Activated CD4-positive, alpha-beta T cell treated with anti-CD3 and anti-CD28 coated beads for 36 hours (primary cell): Measurements from ENCODE around the gene BMP10. TPM values are rescaled to one million over a fixed set of nuclear protein-coding genes. Genes with fewer than 3 reads are reported as not detected.
A peak's percentile ranks its signal among the peaks of the same experiment; 100 is the strongest.

ENCODE experiments used
- ATAC-seq: fragments of 200-7000 bp; cut with Tn5 transposase; one replicate; pipeline ENCODE4 v1.10.0; 2021; ENCODE audit warnings: mild to moderate bottlenecking, moderate library complexity
- CTCF ChIA-PET: fragments of 350-600 bp; sonication (Branson Sonifier 250); formaldehyde crosslinking; loops from one replicate; lab custom pipeline; 2021; ENCODE audit warnings: antibody characterized with exemption; lab: Charles Lee
- POLR2A ChIA-PET: fragments of 350-600 bp; sonication (Branson Sonifier 250); formaldehyde crosslinking; loops from one replicate; lab custom pipeline; 2021; ENCODE audit warnings: antibody characterized with exemption, inconsistent platforms; lab: Charles Lee
- DNase-seq: peaks from one replicate; pipeline ENCODE4 v3.0.0-alpha.2; 2020
- H3K27ac Mint-ChIP-seq: one replicate; pipeline ENCODE4 v1.8.0; 2021; ENCODE audit warnings: mixed read lengths
- H3K27me3 Mint-ChIP-seq: one replicate; pipeline ENCODE4 v1.8.0; 2021; ENCODE audit warnings: mixed read lengths
- H3K36me3 Mint-ChIP-seq: one replicate; pipeline ENCODE4 v1.8.0; 2021; ENCODE audit warnings: low read depth, mixed read lengths
- H3K4me1 Mint-ChIP-seq: one replicate; pipeline ENCODE4 v1.8.0; 2021; ENCODE audit warnings: mixed read lengths
- H3K4me3 Mint-ChIP-seq: one replicate; pipeline ENCODE4 v1.8.0; 2021; ENCODE audit warnings: mild to moderate bottlenecking, moderate library complexity, mixed read lengths
- H3K9me3 Mint-ChIP-seq: one replicate; pipeline ENCODE4 v1.8.0; 2021; ENCODE audit warnings: low read depth, mixed read lengths
- intact Hi-C, 2 experiments: fragments of 100-400 bp; cut with DNase I in 1 of 2; cut with micrococcal nuclease in 1 of 2; formaldehyde crosslinking; loops; one replicate each; pipeline versions ENCODE4 v1.14.2 to v1.15.1; 2022 to 2024; cut with DNase I, micrococcal nuclease
- total RNA-seq, 2 experiments: library from RNA; stranded (reverse); gene quantifications; one replicate each; pipeline ENCODE4 v1.2.3, GENCODE V29; 2021

The BMP10 gene, protein sequence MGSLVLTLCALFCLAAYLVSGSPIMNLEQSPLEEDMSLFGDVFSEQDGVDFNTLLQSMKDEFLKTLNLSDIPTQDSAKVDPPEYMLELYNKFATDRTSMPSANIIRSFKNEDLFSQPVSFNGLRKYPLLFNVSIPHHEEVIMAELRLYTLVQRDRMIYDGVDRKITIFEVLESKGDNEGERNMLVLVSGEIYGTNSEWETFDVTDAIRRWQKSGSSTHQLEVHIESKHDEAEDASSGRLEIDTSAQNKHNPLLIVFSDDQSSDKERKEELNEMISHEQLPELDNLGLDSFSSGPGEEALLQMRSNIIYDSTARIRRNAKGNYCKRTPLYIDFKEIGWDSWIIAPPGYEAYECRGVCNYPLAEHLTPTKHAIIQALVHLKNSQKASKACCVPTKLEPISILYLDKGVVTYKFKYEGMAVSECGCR
- not detected for total RNA-seq

DNA sequence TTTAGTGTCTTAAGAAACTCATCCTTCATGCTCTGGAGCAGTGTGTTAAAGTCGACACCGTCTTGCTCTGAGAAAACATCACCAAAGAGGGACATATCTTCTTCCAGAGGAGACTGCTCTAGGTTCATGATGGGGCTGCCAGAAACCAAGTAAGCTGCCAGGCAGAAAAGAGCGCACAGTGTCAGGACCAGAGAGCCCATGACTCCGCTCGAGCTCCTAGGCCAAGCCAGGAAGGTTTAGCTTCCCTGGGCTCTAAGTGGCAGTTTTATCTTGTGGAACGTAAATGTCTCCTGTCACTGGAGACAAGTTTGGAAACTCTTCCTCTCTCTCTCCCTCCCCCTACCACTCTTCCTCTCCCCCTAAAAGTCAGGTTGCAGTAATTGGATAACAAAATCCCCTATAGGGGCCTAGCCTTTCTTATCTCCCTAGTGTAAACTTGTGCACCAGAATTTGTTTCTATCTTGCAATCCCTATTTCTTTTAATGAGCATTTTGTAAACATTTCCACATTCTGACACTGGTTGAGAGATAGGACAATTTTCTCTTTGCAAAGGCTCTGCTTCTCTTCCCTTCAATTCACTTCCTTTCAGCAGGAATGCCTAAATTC is at the start of gene BMP10:
Gene BMP10 (minus strand): TSS at position 239 of the 606 bp plus-strand sequence. CDS start 39 bp downstream, at position 200.
- Mint-ChIP-seq H3K27ac (no peak within 1 kb of the TSS), H3K36me3 (no peaks in the 10 kb centered on the region), H3K27me3 (peaks cover 3% of the 10 kb centered on the region), H3K4me1 (no peaks in the 10 kb centered on the region), H3K4me3 (no peak within 1 kb of the TSS), H3K9me3 (no peaks in the 10 kb centered on the region)
- intact Hi-C loops = no loop called here
- ATAC-seq (no peak), DNase-seq (no peak)
- ChIA-PET POLR2A (no interaction called here), CTCF (interaction anchor here (2.0 kb wide), 1 partner anchor 30 kb away, joined by 4 read pairs; no protein-coding TSS in a partner anchor)

DNA sequence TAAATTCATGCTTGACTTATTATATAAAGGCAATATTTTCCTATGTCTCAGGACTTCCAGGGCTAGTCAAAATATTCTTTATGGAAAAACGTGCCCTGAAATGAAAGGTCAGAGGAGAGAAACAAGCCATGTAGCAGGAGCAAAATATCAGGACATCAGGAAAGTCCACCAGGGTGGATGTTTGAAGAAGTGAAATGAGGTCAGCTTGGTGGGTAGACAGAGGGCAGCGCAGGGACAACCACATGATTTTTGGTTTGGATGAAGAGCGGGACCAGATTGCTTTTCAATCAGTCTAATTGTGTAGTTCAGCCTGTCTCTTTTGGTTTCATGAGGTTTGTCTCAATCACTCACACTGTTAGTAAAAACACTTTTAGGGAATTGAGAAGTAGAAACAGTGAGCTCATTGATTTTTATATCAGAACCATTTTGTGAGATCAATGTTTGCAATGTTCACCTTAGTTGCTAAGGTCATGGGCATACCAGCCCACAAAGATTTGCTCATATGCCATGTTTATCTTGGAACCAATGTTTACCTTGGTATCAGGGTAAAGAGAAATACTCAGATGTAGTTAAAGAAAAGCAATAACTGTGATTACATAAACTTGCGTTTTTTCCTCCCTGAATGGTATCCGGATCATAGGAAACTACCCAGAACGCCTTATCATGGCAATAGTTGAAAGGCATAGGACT is 49.4 kb upstream of the BMP10 start:
- H3K4me1 Mint-ChIP-seq = peaks cover 4% of the 10 kb centered on the region
- no peak for DNase-seq
- no peak overlapping the region for H3K4me3 Mint-ChIP-seq
- H3K27me3 Mint-ChIP-seq = no peaks in the 10 kb centered on the region
- no peaks in the 10 kb centered on the region for H3K36me3 Mint-ChIP-seq
- CTCF ChIA-PET = interaction anchor here (1.0 to 2.4 kb wide), 4 partner anchors 11 to 457 kb away, joined by 4 to 6 read pairs (median 4); no protein-coding TSS in a partner anchor
- H3K9me3 Mint-ChIP-seq = no peaks in the 10 kb centered on the region
- ATAC-seq = no peak
- no peak overlapping the region for H3K27ac Mint-ChIP-seq
- intact Hi-C loops = no loop called here
- POLR2A ChIA-PET = no interaction called here

DNA sequence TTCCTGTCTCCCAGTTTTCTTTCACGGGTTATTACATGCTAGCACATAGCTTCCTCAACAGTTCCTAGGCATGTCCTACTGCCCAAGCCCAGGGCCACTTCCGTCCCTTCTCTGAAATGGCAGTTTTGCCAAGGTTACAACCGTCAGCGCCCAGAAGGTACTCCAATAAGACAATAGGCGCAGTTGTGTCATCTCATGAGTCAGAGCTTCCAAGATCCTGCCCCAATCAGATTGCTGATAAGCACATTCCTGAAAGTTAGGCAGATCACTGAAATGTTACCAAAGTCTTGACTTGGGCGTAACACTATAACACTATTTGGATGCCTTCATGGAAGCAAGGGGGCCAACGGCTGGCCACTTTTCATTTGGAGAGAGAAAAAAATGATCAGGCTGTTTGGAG is 47.3 kb upstream of the BMP10 start:
- Mint-ChIP-seq H3K4me3 (no peak overlapping the region), H3K27ac (no peak overlapping the region), H3K36me3 (no peaks in the 10 kb centered on the region), H3K4me1 (no peaks in the 10 kb centered on the region), H3K9me3 (no peaks in the 10 kb centered on the region), H3K27me3 (no peaks in the 10 kb centered on the region)
- ChIA-PET POLR2A (no interaction called here), CTCF (interaction anchor here (0.9 to 2.4 kb wide), 3 partner anchors 84 to 455 kb away, joined by 3 to 6 read pairs (median 4); no protein-coding TSS in a partner anchor)
- ATAC-seq = no peak
- intact Hi-C loops = no loop called here
- DNase-seq = no peak

DNA sequence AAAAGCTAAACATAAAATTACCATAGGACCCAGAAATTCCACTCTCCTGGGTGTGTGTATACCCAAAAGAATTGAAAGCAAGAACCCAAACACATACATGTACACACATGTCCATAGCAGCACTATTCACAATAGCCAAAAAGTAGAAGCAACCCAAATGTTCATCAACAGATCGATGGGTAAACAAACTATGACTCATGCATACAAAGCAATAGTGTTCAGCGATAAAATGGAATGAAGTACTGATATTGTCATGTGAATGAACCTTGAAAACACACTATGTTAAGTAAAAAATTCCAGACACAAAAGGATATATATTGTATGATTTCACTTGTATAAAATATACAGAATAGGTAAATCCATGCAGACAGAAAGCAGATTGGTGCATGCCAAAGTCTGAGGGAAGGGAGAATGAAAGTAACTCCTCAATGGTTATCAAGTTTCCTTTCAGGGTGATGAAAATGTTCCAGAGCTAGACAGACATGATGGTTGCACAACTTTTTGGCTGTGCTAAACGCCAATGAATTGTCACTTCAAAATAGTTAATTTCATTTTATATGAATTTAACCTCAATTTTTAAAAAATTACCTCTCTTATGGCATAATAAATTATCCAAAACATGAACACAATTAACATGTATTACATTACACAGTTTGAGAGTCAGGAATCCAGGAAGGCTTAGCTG is 46.0 kb upstream of the BMP10 start:
- no peaks in the 10 kb centered on the region for H3K4me1 Mint-ChIP-seq
- ATAC-seq (no peak), DNase-seq (no peak)
- POLR2A ChIA-PET = no interaction called here
- no peak overlapping the region for H3K4me3 Mint-ChIP-seq
- H3K36me3 Mint-ChIP-seq = no peaks in the 10 kb centered on the region
- intact Hi-C loops = no loop called here
- H3K9me3 Mint-ChIP-seq = no peaks in the 10 kb centered on the region
- H3K27ac Mint-ChIP-seq = no peak overlapping the region
- CTCF ChIA-PET = interaction anchor here (0.5 to 1.2 kb wide), 2 partner anchors 26 to 83 kb away, joined by 3 read pairs; no protein-coding TSS in a partner anchor
- H3K27me3 Mint-ChIP-seq = no peaks in the 10 kb centered on the region

DNA sequence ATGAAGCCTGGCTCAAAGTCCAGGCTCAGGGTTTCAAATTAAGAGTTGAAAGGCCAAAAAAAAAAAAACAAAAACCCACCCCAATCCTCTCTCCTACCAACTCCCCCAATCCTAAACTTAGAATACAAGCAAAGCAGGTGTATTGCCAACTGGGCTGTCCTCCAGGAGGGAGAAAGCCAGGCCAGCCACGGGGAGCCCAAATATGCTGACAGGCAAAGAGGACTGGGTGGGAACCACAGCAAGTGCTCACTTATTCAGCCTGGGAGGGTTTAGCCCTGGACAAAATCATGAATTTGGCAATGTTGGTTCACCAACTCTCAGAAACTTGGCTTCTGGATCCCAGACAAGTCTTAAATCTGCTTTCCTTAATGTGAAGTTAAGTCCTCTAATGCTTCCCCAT is 45.0 kb upstream of the BMP10 start:
- intact Hi-C loops = no loop called here
- Mint-ChIP-seq H3K9me3 (no peaks in the 10 kb centered on the region), H3K27me3 (no peaks in the 10 kb centered on the region), H3K36me3 (no peaks in the 10 kb centered on the region), H3K4me1 (no peaks in the 10 kb centered on the region), H3K27ac (no peak overlapping the region), H3K4me3 (no peak overlapping the region)
- POLR2A ChIA-PET = no interaction called here
- CTCF ChIA-PET = no interaction called here
- DNase-seq (no peak), ATAC-seq (no peak)

DNA sequence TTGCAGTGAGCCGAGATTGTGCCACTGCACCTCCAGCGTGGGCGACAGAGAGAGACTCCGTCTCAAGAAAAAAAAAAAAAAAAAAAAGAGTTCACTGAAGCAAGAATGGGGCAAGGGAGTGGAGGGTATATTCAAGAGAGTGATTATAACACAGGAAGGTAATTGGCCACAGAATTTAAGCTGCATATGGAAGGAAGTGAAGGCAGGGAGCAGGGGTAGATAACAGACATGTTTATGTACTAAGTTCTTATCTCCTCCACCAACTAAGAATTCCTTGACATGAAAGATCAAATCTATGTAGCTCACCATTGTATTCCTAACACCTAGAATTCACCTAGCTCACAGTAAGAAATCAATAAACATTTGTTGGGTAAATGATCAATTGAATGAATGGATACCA is 44.2 kb upstream of the BMP10 start:
- intact Hi-C loops = no loop called here
- Mint-ChIP-seq H3K36me3 (no peaks in the 10 kb centered on the region), H3K27me3 (no peaks in the 10 kb centered on the region), H3K27ac (no peak overlapping the region), H3K9me3 (no peaks in the 10 kb centered on the region), H3K4me3 (no peak overlapping the region), H3K4me1 (peaks cover 2% of the 10 kb centered on the region)
- CTCF ChIA-PET = interaction anchor here (1.2 to 1.4 kb wide), 3 partner anchors 12 to 451 kb away, joined by 3 to 9 read pairs (median 3); no protein-coding TSS in a partner anchor
- POLR2A ChIA-PET = no interaction called here
- ATAC-seq (no peak), DNase-seq (no peak)

DNA sequence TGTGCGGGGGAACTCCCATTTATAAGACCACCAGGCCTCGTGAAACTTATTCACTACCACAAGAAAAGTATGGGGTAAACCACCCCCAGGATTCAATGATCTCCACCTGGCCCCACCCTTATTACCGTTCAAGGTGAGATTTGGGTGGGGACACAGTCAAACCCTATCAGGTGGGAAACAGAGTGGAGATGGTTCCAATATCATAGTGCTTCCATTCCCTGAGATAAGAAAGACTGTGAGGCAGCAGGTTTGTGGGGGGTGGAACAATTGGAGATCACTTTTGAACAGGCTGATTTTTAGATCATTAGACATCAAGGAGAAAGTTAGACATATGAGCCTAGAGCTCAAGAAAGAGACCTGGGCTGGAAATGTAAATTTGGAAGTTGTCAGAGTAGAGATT is 42.2 kb upstream of the BMP10 start:
- Mint-ChIP-seq H3K9me3 (no peaks in the 10 kb centered on the region), H3K27me3 (no peaks in the 10 kb centered on the region), H3K27ac (no peak overlapping the region), H3K4me3 (no peak overlapping the region), H3K36me3 (no peaks in the 10 kb centered on the region), H3K4me1 (peaks cover 20% of the 10 kb centered on the region)
- no peak for ATAC-seq
- intact Hi-C loops = no loop called here
- ChIA-PET CTCF (interaction anchor here (1.4 to 3.9 kb wide), 6 partner anchors 12 to 450 kb away, joined by 3 to 22 read pairs (median 4); no protein-coding TSS in a partner anchor), POLR2A (no interaction called here)
- no peak for DNase-seq

DNA sequence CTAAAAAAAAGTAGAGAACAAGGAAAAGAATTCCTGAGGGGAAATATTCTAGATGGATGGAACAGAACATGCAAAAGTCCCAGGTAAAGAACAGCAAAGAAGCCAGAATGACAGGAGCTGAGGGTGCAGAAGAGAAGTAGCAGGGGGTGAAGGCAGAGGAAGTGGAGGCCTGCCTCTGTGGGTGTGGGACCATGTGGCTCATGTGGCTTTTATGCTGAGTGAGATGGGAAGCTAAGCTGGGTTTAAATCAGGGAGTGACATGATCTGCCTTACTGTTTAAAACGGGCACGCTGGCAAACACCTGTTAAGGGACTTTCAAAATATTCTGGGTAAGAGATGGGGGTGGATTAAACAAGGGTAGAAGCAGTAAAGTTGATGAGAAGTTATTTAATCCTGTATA is 41.5 kb upstream of the BMP10 start:
- ATAC-seq (no peak), DNase-seq (peak; percentile 57)
- intact Hi-C loops = no loop called here
- no peak overlapping the region for H3K27ac Mint-ChIP-seq
- no peaks in the 10 kb centered on the region for H3K9me3 Mint-ChIP-seq
- no peak overlapping the region for H3K4me3 Mint-ChIP-seq
- no peaks in the 10 kb centered on the region for H3K27me3 Mint-ChIP-seq
- peaks cover 26% of the 10 kb centered on the region for H3K4me1 Mint-ChIP-seq
- no peaks in the 10 kb centered on the region for H3K36me3 Mint-ChIP-seq
- ChIA-PET CTCF (interaction anchor here (1.3 to 3.9 kb wide), 7 partner anchors 11 to 449 kb away, joined by 3 to 22 read pairs (median 4); no protein-coding TSS in a partner anchor), POLR2A (no interaction called here)

DNA sequence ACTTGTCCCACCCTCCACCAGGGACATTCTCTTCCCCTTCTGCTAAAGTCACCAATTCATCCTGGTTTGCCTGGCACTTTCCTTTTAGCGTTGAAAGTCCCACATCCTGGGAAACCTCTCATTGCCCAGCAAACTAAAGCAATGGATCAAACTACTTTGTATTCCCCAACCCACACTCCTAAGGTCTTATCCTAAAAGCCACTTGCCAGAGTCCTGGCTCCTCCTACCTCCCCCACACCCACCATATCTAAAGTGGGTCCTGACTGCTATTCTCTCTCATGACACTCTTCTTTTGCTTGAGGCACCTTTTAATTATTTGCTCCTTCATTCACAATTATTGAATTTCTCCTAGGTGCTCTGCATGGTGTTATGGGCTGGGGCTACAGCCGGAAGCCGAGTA is 40.9 kb upstream of the BMP10 start:
- CTCF ChIA-PET = interaction anchor here (0.6 to 3.9 kb wide), 9 partner anchors 13 to 471 kb away, joined by 3 to 22 read pairs (median 4); no protein-coding TSS in a partner anchor
- DNase-seq = no peak
- intact Hi-C loops = no loop called here

DNA sequence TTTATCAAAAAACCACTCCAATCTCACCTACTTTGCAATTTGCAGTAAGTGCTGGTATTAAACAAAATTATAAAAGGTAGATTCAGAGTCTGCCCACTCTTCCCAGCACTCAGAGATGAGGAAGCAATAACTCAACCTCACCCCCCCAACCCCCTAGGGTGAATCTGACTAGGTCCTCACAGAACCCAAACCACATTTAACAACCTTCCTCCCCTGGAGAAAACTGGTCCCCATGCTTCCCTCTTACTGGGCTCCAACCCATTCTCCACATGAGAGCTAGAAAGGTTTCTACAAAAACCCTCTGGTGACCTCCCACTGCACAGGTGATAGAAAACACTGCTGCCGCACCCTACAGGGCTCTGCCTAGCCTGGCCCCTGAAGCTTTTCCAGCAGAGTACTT is 40.5 kb upstream of the BMP10 start:
- ChIA-PET POLR2A (no interaction called here), CTCF (interaction anchor here (0.6 to 3.9 kb wide), 9 partner anchors 12 to 470 kb away, joined by 3 to 22 read pairs (median 4); no protein-coding TSS in a partner anchor)
- Mint-ChIP-seq H3K27ac (no peak overlapping the region), H3K9me3 (no peaks in the 10 kb centered on the region), H3K4me1 (peaks cover 33% of the 10 kb centered on the region), H3K36me3 (no peaks in the 10 kb centered on the region), H3K27me3 (no peaks in the 10 kb centered on the region), H3K4me3 (no peak overlapping the region)
- no peak for DNase-seq
- no peak for ATAC-seq
- intact Hi-C loops = no loop called here

More for the DNA sequence above, 40.9 kb upstream of the BMP10 start:
- ATAC-seq = no peak
- no peaks in the 10 kb centered on the region for H3K27me3 Mint-ChIP-seq
- H3K4me1 Mint-ChIP-seq = peaks cover 31% of the 10 kb centered on the region
- no peak overlapping the region for H3K27ac Mint-ChIP-seq
- no peaks in the 10 kb centered on the region for H3K9me3 Mint-ChIP-seq
- POLR2A ChIA-PET = no interaction called here
- H3K36me3 Mint-ChIP-seq = no peaks in the 10 kb centered on the region
- no peak overlapping the region for H3K4me3 Mint-ChIP-seq

DNA sequence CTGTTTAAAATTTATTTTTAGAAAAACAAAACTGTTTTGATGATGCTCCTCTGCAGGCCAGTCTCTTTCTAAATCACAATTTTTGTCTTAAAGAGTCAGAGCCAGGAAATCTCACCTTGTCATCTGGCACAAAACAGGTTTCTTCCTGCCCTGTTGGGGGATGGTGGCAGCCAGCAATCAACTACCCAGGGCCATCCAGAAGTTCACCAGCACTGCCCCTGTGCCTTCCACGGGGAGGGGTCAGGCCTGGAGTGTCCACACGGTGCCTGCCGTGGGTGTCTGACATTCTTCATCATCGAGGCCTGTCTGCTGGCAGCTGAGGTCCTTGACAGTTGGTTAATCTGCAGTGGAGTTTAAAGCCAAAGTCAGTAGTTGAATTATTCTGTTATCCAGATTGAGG is 40.0 kb upstream of the BMP10 start:
- POLR2A ChIA-PET = no interaction called here
- CTCF ChIA-PET = interaction anchor here (0.6 to 3.9 kb wide), 7 partner anchors 12 to 470 kb away, joined by 3 to 22 read pairs (median 4); no protein-coding TSS in a partner anchor

More for the DNA sequence above, 40.0 kb upstream of the BMP10 start:
- Mint-ChIP-seq H3K36me3 (no peaks in the 10 kb centered on the region), H3K27me3 (no peaks in the 10 kb centered on the region), H3K27ac (peak overlapping the region; percentile 21), H3K4me1 (peaks cover 36% of the 10 kb centered on the region), H3K9me3 (no peaks in the 10 kb centered on the region), H3K4me3 (no peak overlapping the region)
- no peak for ATAC-seq
- DNase-seq = peak; percentile 30
- intact Hi-C loops = no loop called here
